GM19395 (cell line): ENCODE results near the gene SIRT2.
"Not testable (repeated sequence)": the region's sequence is repeated elsewhere in the genome, so short reads cannot be mapped to it uniquely, and the experiment has no call there.

ENCODE experiments used
- ATAC-seq: cut with Tn5 transposase; IDR thresholded peaks from one replicate; pipeline ENCODE4 v1.9.1; 2021; ENCODE audit warnings: mild to moderate bottlenecking, moderate library complexity; ENCODE audit not compliant: unreplicated experiment

SIRT2 gene

GRCh38 chr19:38899447-38900201 is at the start of gene SIRT2, which contains the start of gene NFKBIB:
SIRT2 (minus strand) TSS chr19:38899618; CDS start chr19:38899521, 97 bp downstream.
NFKBIB (plus strand) TSS chr19:38899969; CDS start chr19:38900033, 64 bp downstream.
- peak; percentile 91 for ATAC-seq

GRCh38 chr19:38946229-38947010 is 47.0 kb upstream of the SIRT2 start:
- ATAC-seq, result no peak

GRCh38 chr19:38945562-38946228 is 46.3 kb upstream of the SIRT2 start:
- ATAC-seq, result no peak

GRCh38 chr19:38944981-38945506 is 45.6 kb upstream of the SIRT2 start:
- no peak for ATAC-seq

GRCh38 chr19:38942471-38943181 is 43.2 kb upstream of the SIRT2 start:
- ATAC-seq, result no peak

- no peak for ATAC-seq
Observed at GRCh38 chr19:38941979-38942378, 42.6 kb upstream of the SIRT2 start.

GRCh38 chr19:38941466-38941865 is 42.0 kb upstream of the SIRT2 start:
- not testable (repeated sequence) for ATAC-seq

- no peak for ATAC-seq
Observed at GRCh38 chr19:38939957-38940356, 40.5 kb upstream of the SIRT2 start.

- ATAC-seq, result no peak
Observed at GRCh38 chr19:38933544-38933943, 34.1 kb upstream of the SIRT2 start.

- ATAC-seq, result no peak
Observed at GRCh38 chr19:38932425-38933179, 33.2 kb upstream of the SIRT2 start.

GRCh38 chr19:38931521-38931793 is 32.0 kb upstream of the SIRT2 start:
- ATAC-seq, result no peak

- ATAC-seq, result peak; percentile 90
Observed at GRCh38 chr19:38930776-38931520, 31.5 kb upstream of the SIRT2 start, which contains the start of gene MRPS12. MRPS12 (plus strand) TSS chr19:38930944; CDS start chr19:38931295, 351 bp downstream.

GRCh38 chr19:38929929-38930775 is 30.7 kb upstream of the SIRT2 start, which contains the start of gene SARS2:
SARS2 (minus strand) TSS chr19:38930763; CDS start chr19:38930736, 27 bp downstream.
- ATAC-seq, result peak; percentile 62

GRCh38 chr19:38928391-38929001 is 29.1 kb upstream of the SIRT2 start:
- no peak for ATAC-seq

GRCh38 chr19:38924388-38924787 is 25.0 kb upstream of the SIRT2 start:
- no peak for ATAC-seq

GRCh38 chr19:38922482-38922881 is 23.1 kb upstream of the SIRT2 start:
- ATAC-seq, result no peak

- ATAC-seq, result no peak
Observed at GRCh38 chr19:38921420-38922274, 22.2 kb upstream of the SIRT2 start.
